Measurements from ENCODE around the gene CAMK1G. TPM values are rescaled to one million over a fixed set of nuclear protein-coding genes. Genes with fewer than 3 reads are reported as not detected.

CAMK1G gene
- polyA plus RNA-seq, 1 donor from 2014 or later: 3.0 TPM

- no peaks in the 10 kb centered on the region for H3K9me3 ChIP-seq (ENCODE audit: low read length)
- no peaks in the 10 kb centered on the region for H4K20me1 ChIP-seq (ENCODE audit: insufficient read depth)
- no peaks in the 10 kb centered on the region for H3K79me2 ChIP-seq (replicated peaks; ENCODE audit: insufficient read depth, low read length)
- TF ChIP-seq RAD21 (conservative IDR thresholded peaks at IDR 0.05) (no peak), SMC3 (conservative IDR thresholded peaks at IDR 0.05; ENCODE audit: poor library complexity) (no peak), MXI1 (conservative IDR thresholded peaks at IDR 0.05; ENCODE audit: poor library complexity, severe bottlenecking) (no peak), CTCF (IDR thresholded peaks at IDR 0.05; ENCODE audit: poor library complexity, severe bottlenecking) (no peak), EZH2 (IDR thresholded peaks at IDR 0.05; ENCODE audit: borderline replicate concordance, insufficient read depth, low read length, poor library complexity, severe bottlenecking) (no peak), POLR2AphosphoS5 (IDR thresholded peaks at IDR 0.05) (no peak), EP300 (conservative IDR thresholded peaks at IDR 0.05; ENCODE audit: poor library complexity, severe bottlenecking) (no peak), TAF1 (IDR thresholded peaks at IDR 0.05; ENCODE audit: low read depth) (no peak)
- TF ChIP-seq, protein P1, sequence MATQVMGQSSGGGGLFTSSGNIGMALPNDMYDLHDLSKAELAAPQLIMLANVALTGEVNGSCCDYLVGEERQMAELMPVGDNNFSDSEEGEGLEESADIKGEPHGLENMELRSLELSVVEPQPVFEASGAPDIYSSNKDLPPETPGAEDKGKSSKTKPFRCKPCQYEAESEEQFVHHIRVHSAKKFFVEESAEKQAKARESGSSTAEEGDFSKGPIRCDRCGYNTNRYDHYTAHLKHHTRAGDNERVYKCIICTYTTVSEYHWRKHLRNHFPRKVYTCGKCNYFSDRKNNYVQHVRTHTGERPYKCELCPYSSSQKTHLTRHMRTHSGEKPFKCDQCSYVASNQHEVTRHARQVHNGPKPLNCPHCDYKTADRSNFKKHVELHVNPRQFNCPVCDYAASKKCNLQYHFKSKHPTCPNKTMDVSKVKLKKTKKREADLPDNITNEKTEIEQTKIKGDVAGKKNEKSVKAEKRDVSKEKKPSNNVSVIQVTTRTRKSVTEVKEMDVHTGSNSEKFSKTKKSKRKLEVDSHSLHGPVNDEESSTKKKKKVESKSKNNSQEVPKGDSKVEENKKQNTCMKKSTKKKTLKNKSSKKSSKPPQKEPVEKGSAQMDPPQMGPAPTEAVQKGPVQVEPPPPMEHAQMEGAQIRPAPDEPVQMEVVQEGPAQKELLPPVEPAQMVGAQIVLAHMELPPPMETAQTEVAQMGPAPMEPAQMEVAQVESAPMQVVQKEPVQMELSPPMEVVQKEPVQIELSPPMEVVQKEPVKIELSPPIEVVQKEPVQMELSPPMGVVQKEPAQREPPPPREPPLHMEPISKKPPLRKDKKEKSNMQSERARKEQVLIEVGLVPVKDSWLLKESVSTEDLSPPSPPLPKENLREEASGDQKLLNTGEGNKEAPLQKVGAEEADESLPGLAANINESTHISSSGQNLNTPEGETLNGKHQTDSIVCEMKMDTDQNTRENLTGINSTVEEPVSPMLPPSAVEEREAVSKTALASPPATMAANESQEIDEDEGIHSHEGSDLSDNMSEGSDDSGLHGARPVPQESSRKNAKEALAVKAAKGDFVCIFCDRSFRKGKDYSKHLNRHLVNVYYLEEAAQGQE (IDR thresholded peaks at IDR 0.05; ENCODE audit: borderline replicate concordance): no peak
- H3K9me2 ChIP-seq (ENCODE audit: insufficient read depth, low read length): no peaks in the 10 kb centered on the region
- H3K27ac ChIP-seq (ENCODE audit: low read length): no peak overlapping the region
- no peak overlapping the region for H2AFZ ChIP-seq (ENCODE audit: low read depth, low read length)
- no peak overlapping the region for H3K4me2 ChIP-seq (ENCODE audit: low read length)
- no peak overlapping the region for H3K9ac ChIP-seq (ENCODE audit: low read length)
- H3K4me3 ChIP-seq (ENCODE audit: low read length): no peak overlapping the region
- no peaks in the 10 kb centered on the region for H3F3A ChIP-seq (ENCODE audit: insufficient read depth, low read length, poor library complexity, severe bottlenecking)
- H3K36me3 ChIP-seq (ENCODE audit: insufficient read depth, low read length): no peaks in the 10 kb centered on the region
- no peaks in the 10 kb centered on the region for H3K27me3 ChIP-seq (ENCODE audit: insufficient read depth, low read depth, low read length)
Observed at GRCh38 chr1:209552406-209553264, 30.9 kb upstream of the CAMK1G start.

- no peaks in the 10 kb centered on the region for H3K9me3 ChIP-seq (ENCODE audit: low read length)
- no peak overlapping the region for H3K4me2 ChIP-seq (ENCODE audit: low read length)
- H3K27ac ChIP-seq (ENCODE audit: low read length): no peak overlapping the region
- no peaks in the 10 kb centered on the region for H3F3A ChIP-seq (ENCODE audit: insufficient read depth, low read length, poor library complexity, severe bottlenecking)
- H3K4me3 ChIP-seq (ENCODE audit: low read length): no peak overlapping the region
- no peaks in the 10 kb centered on the region for H3K36me3 ChIP-seq (ENCODE audit: insufficient read depth, low read length)
- no peaks in the 10 kb centered on the region for H3K79me2 ChIP-seq (replicated peaks; ENCODE audit: insufficient read depth, low read length)
- no peak overlapping the region for H3K9ac ChIP-seq (ENCODE audit: low read length)
- no peak overlapping the region for H2AFZ ChIP-seq (ENCODE audit: low read depth, low read length)
- no peaks in the 10 kb centered on the region for H4K20me1 ChIP-seq (ENCODE audit: insufficient read depth)
- no peaks in the 10 kb centered on the region for H3K27me3 ChIP-seq (ENCODE audit: insufficient read depth, low read depth, low read length)
- TF ChIP-seq MXI1 (conservative IDR thresholded peaks at IDR 0.05; ENCODE audit: poor library complexity, severe bottlenecking) (no peak), EP300 (conservative IDR thresholded peaks at IDR 0.05; ENCODE audit: poor library complexity, severe bottlenecking) (no peak), SMC3 (conservative IDR thresholded peaks at IDR 0.05; ENCODE audit: poor library complexity) (no peak), POLR2AphosphoS5 (IDR thresholded peaks at IDR 0.05) (no peak), EZH2 (IDR thresholded peaks at IDR 0.05; ENCODE audit: borderline replicate concordance, insufficient read depth, low read length, poor library complexity, severe bottlenecking) (no peak), TAF1 (IDR thresholded peaks at IDR 0.05; ENCODE audit: low read depth) (no peak), RAD21 (conservative IDR thresholded peaks at IDR 0.05) (no peak), CTCF (IDR thresholded peaks at IDR 0.05; ENCODE audit: poor library complexity, severe bottlenecking) (no peak)
- TF ChIP-seq, protein P1 (IDR thresholded peaks at IDR 0.05; ENCODE audit: borderline replicate concordance): no peak
- no peaks in the 10 kb centered on the region for H3K9me2 ChIP-seq (ENCODE audit: insufficient read depth, low read length)
Observed at GRCh38 chr1:209554761-209555611, 28.5 kb upstream of the CAMK1G start.
